Left ventricle myocardium superior (tissue), 1 donor: ENCODE data around the gene BRD2. TPM values are rescaled to one million over a fixed set of nuclear protein-coding genes. Genes with fewer than 3 reads are reported as not detected.

Experiments
- ATAC-seq: fragments of 200-7000 bp; cut with Tn5 transposase; one replicate; pipeline ENCODE4 v1.9.1; 2020; ENCODE audit warnings: mild to moderate bottlenecking, moderate library complexity
- DNase-seq: peaks from one replicate; pipeline ENCODE4 v3.0.0-alpha.2; 2020
- intact Hi-C: fragments of 100-400 bp; cut with micrococcal nuclease; formaldehyde crosslinking; loops from one replicate; pipeline ENCODE4 v1.11.0; 2022
- total RNA-seq: library from RNA; stranded (reverse); fragmentation: NEBNext Ultra II Directional; extraction: Animal tissue kit (Norgen Biotek cat#: 25700); gene quantifications from one replicate; pipeline ENCODE4 v1.2.1, GENCODE V29; 2021
- donor health status: DM: no; HTN: yes; CAD: no; lungs with severe emphysema.

Gene BRD2
- total RNA-seq, 1 donor from 2014 or later = 73.8 TPM

GRCh38 chr6:32969685-32970412 is 1.5 kb downstream of the BRD2 start:
- DNase-seq = peak; percentile 81
- intact Hi-C loops = no loop called here
- peak; percentile 15 for ATAC-seq

- intact Hi-C loops = no loop called here
- ATAC-seq (peak; percentile 60), DNase-seq (peak; percentile 94)
These were observed 2.2 kb downstream of the BRD2 start for GRCh38 chr6:32970413-32971241.

- intact Hi-C loops = no loop called here
- ATAC-seq = no peak
- DNase-seq = no peak
These were observed 2.8 kb downstream of the BRD2 start for GRCh38 chr6:32971242-32971580.

GRCh38 chr6:32971581-32972352 is 3.4 kb downstream of the BRD2 start:
- peak; percentile 52 for ATAC-seq
- intact Hi-C loops = no loop called here

GRCh38 chr6:32972353-32973143 is 4.2 kb downstream of the BRD2 start:
- intact Hi-C loops = no loop called here
- peak; percentile 57 for DNase-seq
- ATAC-seq = no peak

More at GRCh38 chr6:32971581-32972352, 3.4 kb downstream of the BRD2 start:
- peak; percentile 99 for DNase-seq

GRCh38 chr6:32973144-32974015 is 5.0 kb downstream of the BRD2 start:
- ATAC-seq = no peak
- intact Hi-C loops = no loop called here
- no peak for DNase-seq

GRCh38 chr6:32974016-32974333 is 5.6 kb downstream of the BRD2 start:
- DNase-seq (no peak), ATAC-seq (no peak)
- intact Hi-C loops = no loop called here

GRCh38 chr6:32974541-32975308 is 6.3 kb downstream of the BRD2 start:
- ATAC-seq (no peak), DNase-seq (no peak)
- intact Hi-C loops = no loop called here

GRCh38 chr6:32975886-32976285 is 7.5 kb downstream of the BRD2 start:
- intact Hi-C loops = no loop called here
- no peak for DNase-seq
- no peak for ATAC-seq

GRCh38 chr6:32976334-32977069 is 8.1 kb downstream of the BRD2 start:
- DNase-seq = no peak
- intact Hi-C loops = no loop called here
- ATAC-seq = no peak

- ATAC-seq = no peak
- no peak for DNase-seq
- intact Hi-C loops = no loop called here
These were observed 9.0 kb downstream of the BRD2 start for GRCh38 chr6:32977272-32977952.

- no peak for ATAC-seq
- intact Hi-C loops = no loop called here
- no peak for DNase-seq
These were observed 9.5 kb downstream of the BRD2 start for GRCh38 chr6:32977953-32978324.

GRCh38 chr6:32979720-32980487 is 11.5 kb downstream of the BRD2 start:
- no peak for ATAC-seq
- no peak for DNase-seq
- intact Hi-C loops = loop anchor here (5.0 kb wide), 2 partner anchors 48 to 93 kb away; no protein-coding TSS in a partner anchor

- DNase-seq (no peak), ATAC-seq (no peak)
- intact Hi-C loops = loop anchor here (5.0 kb wide), 2 partner anchors 48 to 93 kb away; no protein-coding TSS in a partner anchor
These were observed 12.2 kb downstream of the BRD2 start for GRCh38 chr6:32980488-32981038.

GRCh38 chr6:32982084-32982701 is 13.8 kb downstream of the BRD2 start:
- intact Hi-C loops = loop anchor here (5.0 kb wide), 2 partner anchors 50 to 95 kb away; no protein-coding TSS in a partner anchor
- ATAC-seq = no peak
- no peak for DNase-seq
